Dermis blood vessel endothelial cell (primary cell): ENCODE data around the gene TRPM3. TPM values are rescaled to one million over a fixed set of nuclear protein-coding genes. Genes with fewer than 3 reads are reported as not detected.

Source experiments
- DNase-seq: peaks from one replicate; pipeline ENCODE4 v3.0.0; 2010
- total RNA-seq: library from RNA; depleted of rRNA; stranded (reverse); fragments of >200 nt; gene quantifications from 2 replicates; pipeline ENCODE4 v1.2.3, GENCODE V29; 2014

Gene TRPM3
- total RNA-seq, 1 donor from 2014 or later = 1.4 TPM

GRCh38 chr9:70602321-70603019 is 519.0 kb downstream of the TRPM3 start:
- peak; percentile 89 for DNase-seq

DNA sequence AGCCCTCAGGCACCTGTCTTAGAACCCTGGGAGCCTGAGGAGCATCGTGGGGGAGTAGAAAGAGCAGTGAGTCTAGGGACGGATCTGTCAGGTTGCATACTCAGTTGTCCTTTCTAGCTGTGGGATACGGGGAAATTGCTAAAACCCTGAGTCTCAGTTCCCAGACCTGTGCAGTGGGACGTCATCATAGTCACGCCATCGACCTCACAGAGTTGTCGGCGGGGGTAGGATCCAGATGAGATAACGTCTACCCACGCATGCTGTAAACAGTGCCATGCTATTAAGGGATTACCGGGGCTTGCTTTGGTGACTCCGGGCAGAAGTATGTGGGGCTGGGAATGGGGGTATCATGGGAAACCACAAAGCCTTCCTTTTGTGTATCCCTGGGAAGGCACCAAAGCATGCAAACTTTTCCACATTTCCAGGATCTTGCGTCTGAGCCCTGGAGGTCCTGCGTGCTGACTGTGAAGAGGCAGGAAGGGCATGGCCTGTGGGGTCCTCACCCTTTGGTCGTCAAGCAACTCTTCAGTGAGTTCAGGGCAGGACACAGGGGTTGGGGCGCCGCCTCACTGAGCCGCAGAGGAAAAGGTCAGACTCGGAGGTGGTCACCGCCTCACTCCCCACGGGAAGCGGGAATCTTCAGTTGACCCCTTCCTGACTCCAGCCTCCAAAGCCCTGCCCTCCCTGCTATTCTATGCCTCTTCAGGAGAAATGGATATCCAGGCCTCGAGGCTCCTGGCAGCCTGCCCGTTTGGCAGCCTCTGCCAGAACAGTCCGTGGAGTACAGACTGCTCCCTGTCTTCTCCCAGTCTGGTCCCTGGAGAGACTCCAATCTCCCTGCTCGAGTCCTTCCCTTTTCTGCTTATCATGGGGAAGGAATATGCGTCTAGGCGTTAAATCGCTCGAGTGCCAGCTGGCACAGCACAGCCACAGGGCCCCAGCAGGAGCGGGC is 520.1 kb downstream of the TRPM3 start:
- peak; percentile 82 for DNase-seq

DNA sequence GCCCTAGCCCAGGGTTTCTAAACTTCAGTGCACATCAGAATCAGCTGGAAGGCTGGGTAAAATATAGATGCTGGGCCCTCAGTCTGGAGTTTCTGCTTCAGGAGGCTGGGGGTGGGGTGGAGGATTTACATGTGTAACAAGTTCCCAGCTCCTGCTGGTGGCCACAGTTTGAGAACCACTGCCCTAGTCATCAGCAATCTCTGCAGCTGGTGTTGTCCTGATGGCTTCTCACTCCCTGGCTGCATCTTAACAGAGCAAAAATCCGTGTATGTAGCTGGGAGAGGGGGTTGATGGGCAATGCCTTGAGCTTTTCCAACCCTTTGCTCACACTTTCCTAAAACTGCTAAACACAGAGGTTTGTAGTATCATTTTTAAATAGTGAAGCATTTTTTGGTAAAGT is 520.9 kb downstream of the TRPM3 start:
- peak; percentile 32 for DNase-seq

GRCh38 chr9:70597886-70598285 is 523.5 kb downstream of the TRPM3 start:
- DNase-seq = no peak

DNA sequence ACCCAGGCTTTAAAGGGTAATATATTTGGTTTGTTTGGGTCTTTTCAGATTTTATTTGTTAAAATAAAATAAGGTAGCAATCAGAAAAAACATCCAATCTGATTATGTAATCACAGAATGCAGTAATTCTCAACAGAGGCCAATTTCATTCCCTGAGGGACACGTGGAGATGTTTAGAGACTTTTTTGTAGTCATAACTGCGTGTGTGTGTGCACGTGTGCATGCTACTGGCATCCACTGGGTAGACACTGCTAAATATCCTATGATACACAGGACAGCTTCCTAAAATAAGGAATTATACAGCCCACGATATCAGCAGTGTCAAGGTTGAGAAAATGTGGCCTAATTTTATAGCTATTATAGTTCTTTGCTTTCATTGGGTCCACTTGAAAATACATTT is 526.2 kb downstream of the TRPM3 start:
- no peak for DNase-seq

DNA sequence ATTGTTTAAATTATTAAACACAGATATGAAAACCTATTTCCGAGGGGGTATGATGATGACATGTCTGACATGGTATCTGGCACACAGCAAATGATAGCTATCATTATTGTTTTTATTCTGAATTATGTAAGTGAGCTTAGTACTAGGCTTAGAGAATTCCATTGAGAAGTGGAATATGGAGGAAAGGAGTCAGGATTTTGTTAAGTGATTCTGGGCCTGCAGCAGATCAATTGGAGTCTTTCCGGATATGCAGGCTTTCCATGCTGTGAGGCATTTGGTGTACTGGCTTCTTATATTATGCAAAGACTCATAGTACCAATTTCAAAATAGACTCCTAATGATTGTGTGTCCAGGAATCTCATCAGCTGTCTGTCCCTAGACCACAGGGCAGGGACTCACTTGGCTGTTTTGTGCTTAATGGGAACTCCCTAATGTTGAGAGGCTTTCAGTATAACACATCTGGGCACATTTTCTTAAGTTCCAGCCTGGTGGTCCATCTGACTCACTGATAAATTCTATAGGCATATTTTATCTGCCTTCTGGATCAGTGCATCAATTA is 527.0 kb downstream of the TRPM3 start:
- DNase-seq = no peak

GRCh38 chr9:70593241-70593640 is 528.2 kb downstream of the TRPM3 start:
- DNase-seq = no peak

DNA sequence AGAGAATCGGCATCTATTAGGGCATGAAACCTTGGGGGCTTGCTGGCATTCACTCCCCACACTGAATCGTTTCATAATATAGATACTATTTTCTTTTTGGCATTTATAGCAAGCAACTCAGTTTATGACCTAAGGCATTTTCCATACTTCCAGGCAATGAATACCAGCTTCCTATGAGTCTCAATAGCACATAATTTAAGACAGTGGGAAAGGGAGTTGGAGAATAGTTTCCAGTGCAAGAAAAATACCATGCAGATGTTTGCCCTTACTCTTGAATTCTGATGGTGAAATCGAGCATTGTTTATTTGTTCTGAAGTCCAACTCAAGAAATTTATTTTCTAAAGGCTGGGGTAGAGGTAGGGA is 531.1 kb downstream of the TRPM3 start:
- DNase-seq = peak; percentile 16

GRCh38 chr9:70589571-70590314 is 531.7 kb downstream of the TRPM3 start:
- peak; percentile 70 for DNase-seq

DNA sequence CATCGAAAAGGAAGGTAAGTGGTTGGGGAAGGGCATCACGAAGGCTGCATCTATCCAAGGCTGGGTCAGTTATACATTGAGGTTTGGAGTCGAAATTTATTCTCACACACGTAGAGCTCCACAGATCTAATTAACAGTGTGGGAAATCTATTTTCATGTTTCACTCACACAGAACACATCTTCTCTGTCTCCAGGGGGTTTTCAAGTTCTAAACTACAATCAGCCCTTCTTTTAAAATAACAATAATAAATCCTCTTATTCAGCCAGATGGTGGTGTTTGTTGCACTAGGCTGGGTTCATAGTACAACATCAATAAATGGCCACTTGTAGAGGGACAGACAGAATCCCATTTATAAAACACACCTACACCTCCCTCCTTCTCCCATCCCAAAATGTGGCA is 532.4 kb downstream of the TRPM3 start:
- no peak for DNase-seq

DNA sequence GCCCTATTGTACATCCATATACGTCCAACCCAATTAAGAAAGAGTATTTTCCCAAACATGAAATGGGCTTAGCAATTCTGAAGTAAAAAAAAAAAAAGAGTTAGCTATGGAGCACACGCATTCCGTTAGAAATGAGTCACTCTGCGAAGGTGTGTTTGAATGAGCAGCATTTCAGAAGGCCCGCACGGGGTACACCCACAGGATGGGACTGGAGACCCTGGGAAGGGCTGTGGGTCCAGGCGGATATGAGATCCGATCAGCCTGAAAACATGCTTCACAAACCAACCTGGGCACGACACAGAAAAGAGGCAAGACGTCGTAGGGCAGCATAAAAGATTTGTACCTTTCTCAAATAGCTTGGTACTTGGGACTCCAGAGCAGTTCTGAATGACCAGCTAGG is 533.0 kb downstream of the TRPM3 start:
- peak; percentile 15 for DNase-seq

- DNase-seq = peak; percentile 83
Observed at GRCh38 chr9:70587201-70587600, 534.2 kb downstream of the TRPM3 start.

GRCh38 chr9:70586476-70586875 is 534.9 kb downstream of the TRPM3 start:
- peak; percentile 33 for DNase-seq

DNA sequence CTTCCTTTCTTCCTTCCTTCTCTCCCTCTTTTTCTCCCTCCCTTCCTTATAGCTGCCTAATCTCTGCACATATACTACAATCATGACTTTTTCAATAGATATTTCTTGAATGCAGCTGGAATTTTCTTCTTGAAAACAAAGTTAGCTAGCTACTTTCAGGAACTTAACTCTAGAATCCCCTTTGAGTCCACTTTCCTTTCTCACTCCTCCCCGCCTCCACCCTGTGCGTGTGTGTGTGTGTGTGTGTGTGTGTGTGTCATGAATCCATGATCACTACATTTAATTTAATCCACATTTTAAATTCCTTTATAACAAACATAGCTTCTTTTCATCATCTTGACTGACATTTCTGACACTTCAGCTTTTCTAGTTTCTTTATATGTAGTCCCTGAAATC is 539.5 kb downstream of the TRPM3 start:
- no peak for DNase-seq

DNA sequence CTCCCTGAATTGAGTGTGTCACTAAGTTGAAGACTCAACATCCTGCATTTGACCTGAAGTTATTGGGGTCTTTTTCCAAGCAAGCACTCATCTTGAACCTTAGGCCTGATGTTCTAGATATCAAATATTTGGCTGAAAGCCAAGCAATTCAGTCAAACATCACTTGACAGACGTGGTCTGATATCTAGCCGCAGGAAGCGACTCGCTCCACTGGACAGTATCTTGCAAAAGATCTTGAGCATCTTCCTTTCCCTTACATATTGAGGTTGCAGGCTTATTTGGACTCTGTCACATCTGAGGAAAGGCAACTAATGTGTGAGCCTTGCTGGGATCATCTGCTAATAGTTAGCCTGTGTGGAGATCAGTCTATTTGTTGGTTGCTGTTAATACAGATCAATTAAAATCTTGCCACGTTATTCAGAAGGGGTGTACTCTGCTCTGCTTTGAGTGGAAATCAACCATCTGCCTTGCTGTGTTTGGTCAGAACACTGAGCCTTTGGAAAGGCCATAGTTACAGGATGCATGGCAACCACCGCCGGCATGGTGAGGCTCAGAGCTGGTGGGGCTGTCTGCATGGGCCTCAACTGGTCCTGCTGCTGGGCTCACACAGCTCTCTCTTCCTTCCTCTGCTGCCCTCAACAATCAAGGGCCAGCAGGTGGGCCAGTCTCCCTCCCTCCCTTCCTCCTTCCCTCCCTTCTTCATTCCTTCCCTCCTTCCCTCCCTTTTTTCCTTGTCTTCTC is 540.0 kb downstream of the TRPM3 start:
- no peak for DNase-seq

GRCh38 chr9:70580606-70581195 is 540.7 kb downstream of the TRPM3 start:
- DNase-seq = no peak

GRCh38 chr9:70579686-70580085 is 541.7 kb downstream of the TRPM3 start:
- DNase-seq = no peak

- DNase-seq = no peak
Observed at GRCh38 chr9:70578720-70579119, 542.7 kb downstream of the TRPM3 start.

DNA sequence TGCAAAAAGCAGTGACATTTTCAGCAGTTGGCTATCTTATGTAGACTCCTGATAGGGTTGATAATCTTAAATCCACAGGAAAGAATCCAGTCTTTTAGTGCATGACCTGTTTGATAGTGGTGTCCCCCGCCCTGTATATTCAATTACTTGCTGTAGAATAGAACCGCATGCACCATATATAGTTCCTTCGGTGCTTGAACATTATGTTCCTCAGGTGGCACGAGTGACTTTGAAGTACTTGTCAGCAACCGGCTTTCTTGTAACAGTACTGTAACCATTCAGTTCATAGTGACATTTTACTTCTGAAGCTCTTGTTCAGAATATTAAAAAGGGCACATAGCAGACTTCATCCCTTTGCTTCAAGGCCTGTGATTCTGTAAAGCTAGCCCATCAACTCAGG is 543.8 kb downstream of the TRPM3 start:
- DNase-seq = no peak

DNA sequence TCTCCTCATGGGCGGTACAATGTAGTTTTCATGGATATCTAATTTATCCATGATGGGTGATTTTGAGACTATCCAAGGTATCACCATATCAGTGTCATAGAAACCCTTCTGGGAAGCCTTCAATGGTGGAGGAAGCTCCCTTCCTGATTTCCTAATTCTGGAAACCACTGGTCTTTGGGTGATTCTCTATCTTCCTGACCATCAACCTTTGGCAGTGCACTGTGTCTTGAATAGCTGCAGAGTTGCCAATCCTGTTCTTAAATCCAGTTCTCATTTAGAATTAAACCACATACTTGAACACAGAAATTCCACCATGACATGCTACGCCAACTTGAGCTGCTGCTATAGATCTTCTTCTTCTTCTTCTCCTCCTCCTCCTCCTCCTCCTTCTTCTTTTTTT is 545.3 kb downstream of the TRPM3 start:
- DNase-seq = no peak

DNA sequence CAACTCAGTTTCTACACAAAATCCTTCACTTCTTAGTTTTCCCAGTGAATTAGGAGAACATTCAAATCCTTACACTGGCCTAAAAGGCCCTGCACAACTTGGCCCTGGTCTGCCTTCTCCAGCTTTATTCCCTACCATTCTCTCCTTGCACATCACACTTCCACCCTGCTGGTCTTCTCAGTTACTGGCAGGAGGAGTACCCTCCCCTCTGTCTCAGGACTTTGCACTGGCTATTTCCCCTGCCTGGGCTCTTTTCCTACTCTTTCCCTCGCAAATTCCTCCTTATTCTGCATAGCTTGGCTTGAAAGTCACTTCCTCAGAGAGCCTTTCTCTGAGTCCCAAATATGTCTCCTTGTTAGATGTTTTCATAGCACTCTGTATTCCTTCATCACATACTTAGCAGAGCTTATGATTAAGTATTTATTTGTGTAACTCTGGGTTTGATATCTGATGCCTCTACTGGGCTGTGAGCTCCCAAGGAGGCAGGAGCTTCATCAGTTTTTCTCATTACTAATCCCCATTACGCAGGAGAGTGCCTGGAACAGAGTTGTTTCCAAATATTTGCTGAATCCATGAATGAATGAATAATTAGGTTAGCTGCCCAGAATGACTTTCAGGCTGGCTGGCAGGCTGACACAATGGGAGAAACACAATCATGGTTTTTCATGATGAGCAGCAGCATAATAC is 547.1 kb downstream of the TRPM3 start:
- no peak for DNase-seq
